ENCODE measurements around the gene ADGRA1.

ADGRA1 gene

DNA sequence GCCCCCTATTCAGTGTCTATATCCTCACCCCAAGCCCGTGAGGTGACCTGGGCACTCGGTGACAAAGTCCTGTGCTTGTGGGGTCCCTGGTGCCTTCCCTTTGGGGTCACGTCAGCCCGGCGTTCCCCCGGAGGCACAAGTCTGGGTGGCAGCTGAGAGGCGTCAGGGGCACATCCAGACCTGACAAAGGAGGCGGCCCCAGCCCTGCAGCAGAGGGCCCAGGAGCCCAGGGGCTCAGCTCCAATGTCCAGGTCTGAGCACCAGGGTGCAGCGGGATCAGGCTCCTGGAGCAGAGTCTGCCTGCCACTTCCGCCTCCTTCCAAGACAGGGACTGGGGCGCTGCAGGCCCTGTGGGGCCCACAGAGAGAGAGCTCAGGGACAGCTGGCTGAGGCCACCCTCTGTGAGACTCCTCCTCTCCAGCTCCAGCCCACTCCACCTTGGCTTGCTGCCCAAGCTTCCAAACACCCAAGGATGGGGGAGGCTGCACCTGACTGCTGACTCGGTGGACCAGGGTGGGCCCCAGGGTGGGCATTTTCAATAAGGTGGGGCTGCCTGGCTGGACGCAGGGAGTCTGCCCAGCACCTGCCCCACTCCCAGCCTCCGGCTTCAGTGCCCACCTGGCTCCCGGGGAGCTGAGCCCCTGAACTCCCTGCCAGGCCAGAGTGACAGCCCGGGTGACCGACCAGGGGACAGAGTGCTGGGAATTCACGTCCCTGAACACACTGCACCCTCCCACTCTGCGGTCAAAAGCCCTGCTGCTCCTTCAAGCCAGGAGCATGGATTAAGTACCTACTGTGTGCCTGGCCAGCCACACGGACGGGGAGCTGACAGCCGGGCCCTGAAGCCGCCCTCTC lies 71.3 kb downstream of the ADGRA1 start:
- Histone ChIP-seq H3K9ac (ENCODE audit: low read depth, low read length) (no peak overlapping the region), H3K4me2 (ENCODE audit: insufficient read depth, low read length) (no peak overlapping the region), H3K4me3 (ENCODE audit: low read depth in 1 of 2, low read length in 2 of 2) (no peak overlapping the region), H3K27ac (ENCODE audit: low read length) (no peak overlapping the region), H2AFZ (ENCODE audit: low read depth, low read length) (no peak overlapping the region), H3K9me3 (ENCODE audit: insufficient read depth, low read length, severe bottlenecking) (no peaks in the 10 kb centered on the region), H3K36me3 (ENCODE audit: insufficient read depth, low read length) (no peaks in the 10 kb centered on the region), H3K79me2 (ENCODE audit: insufficient read depth, low read length) (no peaks in the 10 kb centered on the region), H3K27me3 (ENCODE audit: insufficient read depth, low read length, poor library complexity) (no peaks in the 10 kb centered on the region), H4K20me1 (ENCODE audit: insufficient read depth, low read length) (no peaks in the 10 kb centered on the region; the same call in 1 of the 2 replicates), H3K4me1 (ENCODE audit: insufficient read depth, low read length) (no peaks in the 10 kb centered on the region)
- DNase-seq: no peak
- TF ChIP-seq, protein P1, sequence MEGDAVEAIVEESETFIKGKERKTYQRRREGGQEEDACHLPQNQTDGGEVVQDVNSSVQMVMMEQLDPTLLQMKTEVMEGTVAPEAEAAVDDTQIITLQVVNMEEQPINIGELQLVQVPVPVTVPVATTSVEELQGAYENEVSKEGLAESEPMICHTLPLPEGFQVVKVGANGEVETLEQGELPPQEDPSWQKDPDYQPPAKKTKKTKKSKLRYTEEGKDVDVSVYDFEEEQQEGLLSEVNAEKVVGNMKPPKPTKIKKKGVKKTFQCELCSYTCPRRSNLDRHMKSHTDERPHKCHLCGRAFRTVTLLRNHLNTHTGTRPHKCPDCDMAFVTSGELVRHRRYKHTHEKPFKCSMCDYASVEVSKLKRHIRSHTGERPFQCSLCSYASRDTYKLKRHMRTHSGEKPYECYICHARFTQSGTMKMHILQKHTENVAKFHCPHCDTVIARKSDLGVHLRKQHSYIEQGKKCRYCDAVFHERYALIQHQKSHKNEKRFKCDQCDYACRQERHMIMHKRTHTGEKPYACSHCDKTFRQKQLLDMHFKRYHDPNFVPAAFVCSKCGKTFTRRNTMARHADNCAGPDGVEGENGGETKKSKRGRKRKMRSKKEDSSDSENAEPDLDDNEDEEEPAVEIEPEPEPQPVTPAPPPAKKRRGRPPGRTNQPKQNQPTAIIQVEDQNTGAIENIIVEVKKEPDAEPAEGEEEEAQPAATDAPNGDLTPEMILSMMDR (IDR thresholded peaks at IDR 0.05; ENCODE audit: borderline replicate concordance, extremely low read depth, low read length, poor library complexity, severe bottlenecking): no peak
- no peak for TF ChIP-seq EZH2 (IDR thresholded peaks at IDR 0.05; ENCODE audit: borderline replicate concordance, low read depth, low read length, severe bottlenecking)
- ATAC-seq (ENCODE audit: insufficient read depth, low read depth): no peak

DNA sequence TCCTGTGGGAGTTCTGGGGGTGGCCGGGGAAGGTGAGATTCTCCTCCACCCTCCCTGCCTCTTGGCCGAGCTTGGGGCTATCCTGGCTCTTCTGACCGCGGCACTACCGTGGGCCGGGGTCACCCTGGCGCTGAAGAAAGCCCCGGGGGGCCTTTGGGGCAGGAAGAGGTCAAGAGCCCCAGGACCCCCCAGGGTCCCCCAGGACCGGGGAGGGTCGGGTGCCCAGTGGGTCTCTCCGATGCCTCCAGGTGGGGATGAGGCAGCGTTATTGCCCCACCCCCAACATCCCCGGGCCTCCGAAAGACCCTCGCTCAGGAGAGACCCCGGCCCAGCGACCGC lies 71.9 kb downstream of the ADGRA1 start:
- Histone ChIP-seq H2AFZ (ENCODE audit: low read depth, low read length) (no peak overlapping the region), H3K4me1 (ENCODE audit: insufficient read depth, low read length) (no peaks in the 10 kb centered on the region), H3K4me3 (ENCODE audit: low read depth in 1 of 2, low read length in 2 of 2) (no peak overlapping the region), H4K20me1 (ENCODE audit: insufficient read depth, low read length) (no peaks in the 10 kb centered on the region; the same call in 1 of the 2 replicates), H3K27ac (ENCODE audit: low read length) (no peak overlapping the region), H3K27me3 (ENCODE audit: insufficient read depth, low read length, poor library complexity) (no peaks in the 10 kb centered on the region), H3K9ac (ENCODE audit: low read depth, low read length) (no peak overlapping the region), H3K79me2 (ENCODE audit: insufficient read depth, low read length) (no peaks in the 10 kb centered on the region), H3K4me2 (ENCODE audit: insufficient read depth, low read length) (no peak overlapping the region), H3K9me3 (ENCODE audit: insufficient read depth, low read length, severe bottlenecking) (no peaks in the 10 kb centered on the region), H3K36me3 (ENCODE audit: insufficient read depth, low read length) (no peaks in the 10 kb centered on the region)
- ATAC-seq (ENCODE audit: insufficient read depth, low read depth) (no peak), DNase-seq (no peak)
- TF ChIP-seq, protein P1 (IDR thresholded peaks at IDR 0.05; ENCODE audit: borderline replicate concordance, extremely low read depth, low read length, poor library complexity, severe bottlenecking): no peak

DNA sequence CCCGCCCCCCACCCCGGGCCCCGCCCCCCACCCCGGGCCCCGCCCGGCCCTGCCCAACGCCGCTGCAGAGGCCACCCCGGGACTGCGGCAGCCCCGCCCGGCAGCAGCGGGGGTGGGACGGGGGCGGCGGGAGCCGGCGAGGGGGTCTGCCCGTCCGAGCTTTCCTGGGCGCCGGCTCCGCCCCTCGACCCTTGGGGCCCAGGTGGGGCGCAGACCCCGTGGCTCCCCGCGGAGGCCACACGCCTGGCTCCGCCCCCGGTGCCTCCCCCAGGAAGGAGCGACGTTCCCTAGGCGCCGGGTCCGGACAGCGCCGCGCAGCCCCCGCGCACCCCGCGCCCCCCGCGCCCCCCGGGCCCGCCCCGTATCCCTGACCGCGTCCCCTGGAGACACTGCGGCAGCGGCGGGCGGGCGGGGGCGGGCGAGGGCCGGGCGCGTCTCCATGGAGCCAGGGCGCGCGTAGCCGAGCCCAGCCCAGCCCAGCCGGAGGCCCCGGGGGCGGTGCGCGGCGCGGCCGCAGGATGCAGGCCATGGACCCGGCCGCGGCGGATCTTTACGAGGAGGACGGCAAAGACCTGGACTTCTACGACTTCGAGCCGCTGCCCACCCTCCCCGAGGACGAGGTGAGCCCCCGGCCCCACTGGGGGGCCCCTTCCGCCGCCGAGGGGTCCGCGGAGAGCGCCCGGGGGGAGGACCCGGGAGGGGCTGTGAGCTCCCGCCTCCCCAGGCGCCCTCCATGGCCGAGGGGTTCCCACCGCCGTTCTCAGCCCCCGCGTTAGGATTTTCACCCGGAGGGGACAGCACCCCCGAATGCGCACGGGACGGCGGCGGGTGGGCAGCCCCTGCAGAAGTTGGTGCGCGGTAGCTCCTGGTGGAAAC lies 72.5 kb downstream of the ADGRA1 start, which contains the start of gene KNDC1:
KNDC1 (plus strand) TSS at position 270 of the 876 bp plus-strand sequence; CDS start at position 519, 249 bp downstream.
- H3K4me1 ChIP-seq (ENCODE audit: insufficient read depth, low read length): no peaks in the 10 kb centered on the region
- no peak within 1 kb of the TSS for H2AFZ ChIP-seq (ENCODE audit: low read depth, low read length)

More for the DNA sequence above, 72.5 kb downstream of the ADGRA1 start, which contains the start of gene KNDC1:
- no peaks in the 10 kb centered on the region for H3K36me3 ChIP-seq (ENCODE audit: insufficient read depth, low read length)
- DNase-seq: no peak
- no peak within 1 kb of the TSS for H3K27ac ChIP-seq (ENCODE audit: low read length)
- H3K9ac ChIP-seq (ENCODE audit: low read depth, low read length): no peak within 1 kb of the TSS
- no peak for TF ChIP-seq EZH2 (IDR thresholded peaks at IDR 0.05; ENCODE audit: borderline replicate concordance, low read depth, low read length, severe bottlenecking)
- TF ChIP-seq, protein P1 (IDR thresholded peaks at IDR 0.05; ENCODE audit: borderline replicate concordance, extremely low read depth, low read length, poor library complexity, severe bottlenecking): no peak
- H3K27me3 ChIP-seq (ENCODE audit: insufficient read depth, low read length, poor library complexity): no peaks in the 10 kb centered on the region
- no peak within 1 kb of the TSS for H3K4me2 ChIP-seq (ENCODE audit: insufficient read depth, low read length)
- H4K20me1 ChIP-seq (ENCODE audit: insufficient read depth, low read length): no peaks in the 10 kb centered on the region; the same call in 1 of the 2 replicates
- H3K9me3 ChIP-seq (ENCODE audit: insufficient read depth, low read length, severe bottlenecking): no peaks in the 10 kb centered on the region
- no peaks in the 10 kb centered on the region for H3K79me2 ChIP-seq (ENCODE audit: insufficient read depth, low read length)
- no peak within 1 kb of the TSS for H3K4me3 ChIP-seq (ENCODE audit: low read depth in 1 of 2, low read length in 2 of 2)
- no peak for ATAC-seq (ENCODE audit: insufficient read depth, low read depth)

All from DND-41 (cell line).